K562 (cell line): ENCODE results near the gene CENPT. TPM values are rescaled to one million over a fixed set of nuclear protein-coding genes. Genes with fewer than 3 reads are reported as not detected.

Experiments
- ATAC-seq: fragments of 200-7000 bp; cut with Tn5 transposase; 3 replicates; pipeline ENCODE4 v1.9.1; 2020; ENCODE audit warnings: moderate library complexity
- BruUV-seq: library from RNA; stranded (reverse); fragments of 400-500 nt; replicated peaks from 2 replicates; lab custom pipeline; 2021; lab: Mats Ljungman, UMichigan
- CTCF ChIA-PET: fragments of 300-600 bp; formaldehyde crosslinking; extraction: SDS; loops from one replicate; lab custom pipeline; 2021; ENCODE audit warnings: low intra/inter-chr PET ratio; lab: Yijun Ruan, JAX
- POLR2A ChIA-PET: fragments of 300-600, 350-650 bp; sonication (Branson Sonifier 250); formaldehyde crosslinking; extraction: SDS; loops from one replicate; lab custom pipeline; 2021; ENCODE audit warnings: antibody characterized with exemption, inconsistent platforms; lab: Yijun Ruan, JAX
- DNase-seq, 4 experiments: peaks; one replicate each; pipeline versions ENCODE4 v3.0.0 to v3.0.0-alpha.2; 2011 to 2018; ENCODE audit warnings: low spot score in 3 of 4, mixed read lengths in 3 of 4; ENCODE audit errors: extremely low read depth in 1 of 4
- FAIRE-seq: peaks from 2 replicates; lab custom pipeline; 2011; peaks lifted over from hg19 to GRCh38; lab: Jason Lieb, UNC
- H2AFZ ChIP-seq: 2 replicates; pipeline ENCODE4 v1.6.0; 2011; ENCODE audit warnings: low read depth, low read length, control low read depth, inconsistent platforms
- H3K27ac ChIP-seq: fragments of 200-600 bp; 3 replicates; pipeline ENCODE4 v1.8.0; 2011; ENCODE audit warnings: low read depth, mild to moderate bottlenecking, control low read depth, inconsistent platforms, low read length, moderate library complexity, mixed read lengths; ENCODE audit errors: extremely low read depth
- H3K27me3 ChIP-seq, 2 experiments: fragments of 300-600 bp in 1 of 2; 2 replicates in 1 of 2; 3 replicates in 1 of 2; pipeline versions ENCODE4 v1.6.0 to v1.8.0; 2011; ENCODE audit warnings: inconsistent platforms in 2 of 2, low read length in 2 of 2, mild to moderate bottlenecking in 1 of 2, mixed read lengths in 1 of 2, moderate library complexity in 1 of 2; ENCODE audit not compliant: control insufficient read depth in 2 of 2, insufficient read depth in 2 of 2
- H3K36me3 ChIP-seq: fragments of 300-600 bp; 3 replicates; pipeline ENCODE4 v1.8.0; 2011; ENCODE audit warnings: mild to moderate bottlenecking, low read length, inconsistent platforms; ENCODE audit not compliant: control insufficient read depth, insufficient read depth
- H3K4me1 ChIP-seq, 2 experiments: fragments of 200-600 bp in 1 of 2; replicated peaks in 1 of 2; 2 replicates in 1 of 2; 3 replicates in 1 of 2; pipeline versions ENCODE4 v1.5.1 to v1.8.0; 2011; ENCODE audit warnings: inconsistent platforms in 2 of 2, low read length in 2 of 2, mild to moderate bottlenecking in 1 of 2, mixed read lengths in 1 of 2, moderate library complexity in 1 of 2; ENCODE audit not compliant: control insufficient read depth in 2 of 2, insufficient read depth in 2 of 2
- H3K4me2 ChIP-seq: 2 replicates; pipeline ENCODE4 v1.6.1; 2011; ENCODE audit warnings: low read length, control low read depth, inconsistent platforms, mixed read lengths; ENCODE audit not compliant: insufficient read depth
- H3K4me3 ChIP-seq: fragments of 200-600 bp; sonication (generic), shearing (Covaris generic); 2 replicates; pipeline ENCODE4 v1.5.1; 2016; ENCODE audit warnings: control low read depth, inconsistent platforms
- H3K79me2 ChIP-seq: fragments of 200-600 bp; 3 replicates; pipeline ENCODE4 v1.8.0; 2011; ENCODE audit warnings: low read length, inconsistent platforms; ENCODE audit not compliant: control insufficient read depth, insufficient read depth
- H3K9ac ChIP-seq, 2 experiments: 2 replicates each; pipeline versions ENCODE4 v1.6.0 to v1.6.1; 2011; ENCODE audit warnings: low read depth in 2 of 2, low read length in 2 of 2, control low read depth in 1 of 2, inconsistent platforms in 1 of 2, mild to moderate bottlenecking in 1 of 2, mixed read lengths in 1 of 2; ENCODE audit not compliant: insufficient read depth in 1 of 2
- H3K9me1 ChIP-seq: one replicate; pipeline ENCODE4 v1.6.0; 2011; ENCODE audit warnings: inconsistent platforms, mild to moderate bottlenecking, low read length, moderate library complexity; ENCODE audit not compliant: control insufficient read depth, insufficient read depth
- H3K9me3 ChIP-seq: replicated peaks from 2 replicates; pipeline ENCODE4 v1.5.1; 2011; ENCODE audit warnings: low read depth, low read length, inconsistent platforms; ENCODE audit not compliant: control insufficient read depth, insufficient read depth
- H4K20me1 ChIP-seq: replicated peaks from 2 replicates; pipeline ENCODE4 v1.6.1; 2011; ENCODE audit warnings: low read length, inconsistent platforms, mixed read lengths; ENCODE audit not compliant: control insufficient read depth, insufficient read depth
- ATF7 ChIP-seq: fragments of 450-650 bp; IDR thresholded peaks from 2 replicates; pipeline ENCODE4 v1.7.1; 2014; ENCODE audit warnings: mild to moderate bottlenecking, moderate library complexity
- FOXJ2 ChIP-seq: fragments of 200-800 bp; sonication (Bioruptor generic); IDR thresholded peaks from 2 replicates; pipeline ENCODE4 v1.6.1; 2016; ENCODE audit warnings: missing genetic modification characterization, missing compliant biosample characterization
- LARP7 ChIP-seq: fragments of 450-650 bp; IDR thresholded peaks from 2 replicates; pipeline ENCODE4 v1.6.1; 2016
- MTA2 ChIP-seq: fragments of 450-650 bp; IDR thresholded peaks from 2 replicates; pipeline ENCODE4 v1.6.1; 2016; ENCODE audit warnings: low read depth
- RAD21 ChIP-seq, 2 experiments: fragments of 250-450 bp in 1 of 2; fragments of 450-650 bp in 1 of 2; sonication (Bioruptor Pico) in 1 of 2; formaldehyde crosslinking in 1 of 2; IDR thresholded peaks in 1 of 2; conservative IDR thresholded peaks in 1 of 2; 2 replicates each; pipeline versions ENCODE4 v1.4.0 to v1.8.0; 2020 to 2022; ENCODE audit warnings: mild to moderate bottlenecking in 2 of 2, moderate library complexity in 1 of 2
- WGBS: fragments of 100-300 bp; shearing (Covaris generic); methylation state at CpG from one replicate; pipeline ENCODE4 v1.1.6; 2016; ENCODE audit warnings: low coverage, mixed read lengths; ENCODE audit not compliant: insufficient coverage; ENCODE audit errors: missing lambda C conversion rate; 5-methylcytosine and 5-hydroxymethylcytosine counted together
- in situ Hi-C: fragments of 300-500 bp; cut with MboI; formaldehyde crosslinking; loops from 4 replicates; pipeline ENCODE4 v1.15.0; 2018; ENCODE audit warnings: inconsistent platforms, mixed read lengths
- intact Hi-C: fragments of 100-400 bp; cut with micrococcal nuclease; formaldehyde crosslinking; loops from 2 replicates; pipeline ENCODE4 v1.14.2; 2022
- polyA plus RNA-seq, 8 experiments: library from polyadenylated mRNA; depleted of rRNA in 4 of 8; stranded (reverse) in 5 of 8; unstranded in 3 of 8; fragments of >200 nt; fragmentation: Nextera tagmentation in 2 of 8; fragmentation: Illumina TruSeq in 1 of 8; extraction: Ambion mirVana in 2 of 8; extraction: Trizol in 1 of 8; gene quantifications; 2 replicates each; pipeline versions ENCODE4 v1.2.1 to v1.2.3, GENCODE V29; 2011 to 2014; ENCODE audit warnings: inconsistent platforms in 1 of 8, missing spikeins in 1 of 8
- total RNA-seq, 7 experiments: library from RNA; depleted of rRNA in 6 of 7; stranded (reverse); fragments of >200 nt in 6 of 7; fragmentation: Illumina TruSeq in 2 of 7; extraction: Trizol in 2 of 7; gene quantifications; 2 replicates each; pipeline versions ENCODE4 v1.2.1 to v1.2.3, GENCODE V29; 2011 to 2021; ENCODE audit warnings: low replicate concordance in 1 of 7
- TF ChIP-seq, protein P1 (sequence below), 2 experiments: fragments of 450-650 bp; IDR thresholded peaks; 2 replicates each; pipeline ENCODE4 v1.6.1; 2016; ENCODE audit warnings: mild to moderate bottlenecking in 2 of 2, borderline replicate concordance in 1 of 2, low read depth in 1 of 2, moderate library complexity in 1 of 2

The CENPT gene
- total and polyA plus RNA-seq, 9 of the 15 experiments (the other 6 are each of a cell fraction or from before 2014, with no cell fraction given), result 3.6 to 94.2 (median 44.1) TPM

DNA sequence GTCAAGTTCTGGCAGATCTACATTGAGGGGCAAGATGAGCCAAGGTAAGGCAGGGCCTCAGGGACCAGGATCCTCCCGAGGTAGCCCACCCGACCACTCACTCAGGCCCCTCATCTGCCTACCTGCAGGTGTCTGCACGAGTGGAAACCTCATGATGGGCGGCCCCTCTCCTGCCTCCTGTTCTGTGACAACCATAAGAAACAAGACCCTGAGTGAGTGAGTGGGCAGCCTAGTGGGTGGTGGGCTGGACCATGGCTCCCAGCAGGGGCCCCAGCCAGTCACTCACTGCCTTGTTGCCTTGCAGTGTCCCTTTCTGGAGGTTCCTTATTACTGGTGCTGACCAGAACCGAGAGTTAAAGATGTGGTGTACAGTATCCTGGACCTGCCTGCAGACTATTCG lies 30.7 kb upstream of the CENPT start:
- no peak overlapping the region for H3K4me3 ChIP-seq
- peaks cover 14 to 25% of the 10 kb centered on the region in 2 experiments; a peak in 4 of 5 replicates for H3K4me1 ChIP-seq
- peaks cover 37% of the 10 kb centered on the region for H3K79me2 ChIP-seq
- intact Hi-C loops (no loop called here), in situ Hi-C loops (no loop called here)
- no peaks in the 10 kb centered on the region for H3K9me1 ChIP-seq
- no peak overlapping the region for H2AFZ ChIP-seq
- peaks cover 19% of the 10 kb centered on the region for H4K20me1 ChIP-seq
- H3K4me2 ChIP-seq, result no peak overlapping the region
- no TSS peak for BruUV-seq
- ATAC-seq (no peak), FAIRE-seq (no peak), DNase-seq (no peak)
- H3K9me3 ChIP-seq, result no peaks in the 10 kb centered on the region
- H3K9ac ChIP-seq, result no peak overlapping the region
- TF ChIP-seq LARP7 (no peak), MTA2 (no peak), RAD21 (CRISPR knock-in tag; conservative IDR thresholded peaks at IDR 0.05 in 1 of 2, IDR thresholded peaks at IDR 0.05 in 1 of 2) (no peak), ATF7 (no peak), FOXJ2 (no peak)
- TF ChIP-seq, protein P1, sequence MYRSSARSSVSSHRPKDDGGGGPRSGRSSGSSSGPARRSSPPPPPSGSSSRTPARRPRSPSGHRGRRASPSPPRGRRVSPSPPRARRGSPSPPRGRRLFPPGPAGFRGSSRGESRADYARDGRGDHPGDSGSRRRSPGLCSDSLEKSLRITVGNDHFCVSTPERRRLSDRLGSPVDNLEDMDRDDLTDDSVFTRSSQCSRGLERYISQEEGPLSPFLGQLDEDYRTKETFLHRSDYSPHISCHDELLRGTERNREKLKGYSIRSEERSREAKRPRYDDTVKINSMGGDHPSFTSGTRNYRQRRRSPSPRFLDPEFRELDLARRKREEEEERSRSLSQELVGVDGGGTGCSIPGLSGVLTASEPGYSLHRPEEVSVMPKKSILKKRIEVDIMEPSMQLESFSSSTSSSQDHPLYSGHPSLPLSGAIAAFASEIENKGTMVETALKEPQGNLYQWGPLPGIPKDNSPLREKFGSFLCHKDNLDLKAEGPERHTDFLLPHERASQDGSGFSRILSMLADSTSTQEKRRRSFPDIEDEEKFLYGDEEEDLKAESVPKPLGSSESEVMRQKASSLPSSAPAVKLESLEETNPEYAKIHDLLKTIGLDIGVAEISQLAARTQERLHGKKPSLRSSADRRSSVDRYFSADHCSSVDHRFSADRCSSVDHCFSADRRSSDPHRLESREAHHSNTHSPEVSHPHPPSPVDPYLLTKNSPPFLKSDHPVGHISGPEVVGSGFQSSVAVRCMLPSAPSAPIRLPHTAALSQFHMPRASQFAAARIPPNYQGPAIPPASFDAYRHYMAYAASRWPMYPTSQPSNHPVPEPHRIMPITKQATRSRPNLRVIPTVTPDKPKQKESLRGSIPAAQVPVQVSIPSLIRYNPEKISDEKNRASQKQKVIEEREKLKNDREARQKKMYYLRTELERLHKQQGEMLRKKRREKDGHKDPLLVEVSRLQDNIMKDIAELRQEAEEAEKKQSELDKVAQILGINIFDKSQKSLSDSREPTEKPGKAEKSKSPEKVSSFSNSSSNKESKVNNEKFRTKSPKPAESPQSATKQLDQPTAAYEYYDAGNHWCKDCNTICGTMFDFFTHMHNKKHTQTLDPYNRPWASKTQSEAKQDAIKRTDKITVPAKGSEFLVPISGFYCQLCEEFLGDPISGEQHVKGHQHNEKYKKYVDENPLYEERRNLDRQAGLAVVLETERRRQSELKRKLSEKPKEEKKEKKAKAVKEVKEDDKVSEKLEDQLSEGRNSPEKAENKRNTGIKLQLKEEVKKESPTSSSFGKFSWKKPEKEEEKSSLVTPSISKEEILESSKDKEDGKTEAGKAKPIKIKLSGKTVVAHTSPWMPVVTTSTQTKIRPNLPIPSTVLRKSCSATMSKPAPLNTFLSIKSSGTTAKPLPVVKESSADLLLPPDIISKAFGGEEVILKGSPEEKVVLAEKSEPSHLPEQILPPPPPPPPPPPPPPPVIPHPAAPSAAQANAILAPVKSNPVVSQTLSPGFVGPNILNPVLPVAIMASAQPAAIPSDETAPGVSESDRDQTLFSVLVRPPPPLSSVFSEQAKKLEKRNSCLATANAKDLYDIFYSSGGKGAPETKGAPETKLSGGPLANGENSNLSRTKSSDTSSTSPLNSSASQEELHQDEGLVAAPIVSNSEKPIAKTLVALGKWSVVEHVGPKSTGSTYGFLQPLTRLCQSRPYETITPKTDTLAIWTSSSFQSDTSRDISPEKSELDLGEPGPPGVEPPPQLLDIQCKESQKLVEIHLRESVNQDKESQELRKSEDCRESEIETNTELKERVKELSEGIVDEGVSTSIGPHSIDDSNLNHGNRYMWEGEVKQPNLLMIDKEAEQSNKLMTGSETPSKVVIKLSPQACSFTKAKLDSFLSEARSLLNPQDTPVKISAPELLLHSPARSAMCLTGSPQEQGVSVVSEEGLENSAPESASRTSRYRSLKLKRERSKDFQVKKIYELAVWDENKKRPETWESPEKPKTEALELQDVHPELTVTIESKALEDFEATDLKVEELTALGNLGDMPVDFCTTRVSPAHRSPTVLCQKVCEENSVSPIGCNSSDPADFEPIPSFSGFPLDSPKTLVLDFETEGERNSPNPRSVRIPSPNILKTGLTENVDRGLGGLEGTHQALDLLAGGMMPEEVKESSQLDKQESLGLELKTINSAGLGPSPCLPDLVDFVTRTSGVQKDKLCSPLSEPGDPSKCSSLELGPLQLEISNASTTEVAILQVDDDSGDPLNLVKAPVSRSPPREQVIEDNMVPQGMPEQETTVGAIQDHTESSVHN (IDR thresholded peaks at IDR 0.05; ENCODE audit: borderline replicate concordance in 1 of 2, low read depth in 1 of 2), result no peak
- no peak overlapping the region for H3K27ac ChIP-seq
- CTCF ChIA-PET, result no interaction called here
- peaks cover 91% of the 10 kb centered on the region; the same call in 2 of the 3 replicates for H3K36me3 ChIP-seq
- no peaks in the 10 kb centered on the region for H3K27me3 ChIP-seq
- POLR2A ChIA-PET, result interaction anchor here (1.0 to 2.3 kb wide), 2 partner anchors 10 to 12 kb away, joined by 4 to 11 read pairs; no protein-coding TSS in a partner anchor
- 87% methylated on average over 6 of the region's 6 CpGs for WGBS
